Measurements from ENCODE around the gene MOB1A. TPM values are rescaled to one million over a fixed set of nuclear protein-coding genes. Genes with fewer than 3 reads are reported as not detected.

Gene MOB1A
- total and polyA plus RNA-seq, 2 of the 13 experiments (the other 11 are each of a cell fraction or from before 2014, with no cell fraction given), result 48.2 to 139 TPM

GRCh38 chr2:74148457-74149246 lies 30.0 kb downstream of the MOB1A start (continued):
- TF ChIP-seq ZNF101 (CRISPR knock-in tag; IDR thresholded peaks at IDR 0.05; ENCODE audit: borderline replicate concordance, low read depth), result no peak
- no peak for TF ChIP-seq SRSF9 (IDR thresholded peaks at IDR 0.05; ENCODE audit: borderline replicate concordance, insufficient read depth, low read depth, low read length, poor library complexity, severe bottlenecking)
- TF ChIP-seq TBX3 (IDR thresholded peaks at IDR 0.05; ENCODE audit: borderline replicate concordance), result no peak
- no peak for TF ChIP-seq MAZ (IDR thresholded peaks at IDR 0.05; ENCODE audit: borderline replicate concordance, low read depth, low read length)
- no peak for TF ChIP-seq MAZ (CRISPR knock-in tag; IDR thresholded peaks at IDR 0.05; ENCODE audit: low read depth)
- TF ChIP-seq STAG1 (CRISPR knock-in tag; IDR thresholded peaks at IDR 0.05), result no peak
- TF ChIP-seq SKI (IDR thresholded peaks at IDR 0.05; ENCODE audit: partially characterized antibody), result no peak
- TF ChIP-seq ZEB1 (IDR thresholded peaks at IDR 0.05; ENCODE audit: insufficient replicate concordance, low read depth), result no peak
- TF ChIP-seq GPN1 (CRISPR knock-in tag; IDR thresholded peaks at IDR 0.05; ENCODE audit: borderline replicate concordance), result no peak
- peak; percentile 49; the same call in 1 of the 2 replicates for TF ChIP-seq ZNF318 (CRISPR knock-in tag; IDR thresholded peaks at IDR 0.05)
- TF ChIP-seq NR2F1 (CRISPR knock-in tag; IDR thresholded peaks at IDR 0.05), result no peak
- TF ChIP-seq ZNF790 (CRISPR knock-in tag; IDR thresholded peaks at IDR 0.05; ENCODE audit: borderline replicate concordance), result 0 out of 2 replicates have a peak, but pooled peaks have one; percentile 27
- TF ChIP-seq ZNF354B (CRISPR knock-in tag; IDR thresholded peaks at IDR 0.05), result no peak
- no peak for TF ChIP-seq FUBP1 (CRISPR knock-in tag; IDR thresholded peaks at IDR 0.05; ENCODE audit: borderline replicate concordance)
- TF ChIP-seq ZFYVE20 (CRISPR knock-in tag; IDR thresholded peaks at IDR 0.05; ENCODE audit: borderline replicate concordance, low read depth), result no peak
- TF ChIP-seq ZNF17 (CRISPR knock-in tag; IDR thresholded peaks at IDR 0.05), result no peak
- peak; percentile 73; the same call in 1 of the 2 replicates for TF ChIP-seq MXD3 (CRISPR knock-in tag; IDR thresholded peaks at IDR 0.05)
- TF ChIP-seq ATF7 (IDR thresholded peaks at IDR 0.05), result no peak
- TF ChIP-seq ATF7 (CRISPR knock-in tag; IDR thresholded peaks at IDR 0.05), result no peak
